Liver (tissue), 9 donors: ENCODE results near the gene MYL4. TPM values are rescaled to one million over a fixed set of nuclear protein-coding genes. Genes with fewer than 3 reads are reported as not detected.

ENCODE experiments used
- DNase-seq: peaks from one replicate; pipeline ENCODE4 v3.0.0-alpha.2; 2017; ENCODE audit warnings: low spot score
- H3K27ac ChIP-seq, 2 donors: one replicate each; pipeline ENCODE4 v1.7.0; 2013; ENCODE audit warnings: inconsistent platforms in 2 of 2, low read length in 2 of 2, control low read depth in 1 of 2, low read depth in 1 of 2, mild to moderate bottlenecking in 1 of 2
- H3K27me3 ChIP-seq, 4 donors: one replicate each; pipeline versions ENCODE4 v1.6.1 to v1.7.0; 2013; ENCODE audit warnings: low read length in 3 of 4, inconsistent platforms in 1 of 4, mild to moderate bottlenecking in 1 of 4, moderate library complexity in 1 of 4; ENCODE audit not compliant: control insufficient read depth in 4 of 4, insufficient read depth in 4 of 4
- H3K36me3 ChIP-seq, 4 donors: one replicate each; pipeline versions ENCODE4 v1.6.1 to v1.7.0; 2013; ENCODE audit warnings: low read length in 3 of 4, mild to moderate bottlenecking in 3 of 4, low read depth in 1 of 4, moderate library complexity in 1 of 4; ENCODE audit not compliant: control insufficient read depth in 4 of 4, insufficient read depth in 3 of 4
- H3K4me1 ChIP-seq, 4 donors: one replicate each; pipeline versions ENCODE4 v1.6.1 to v1.7.0; 2013; ENCODE audit warnings: low read length in 3 of 4, mild to moderate bottlenecking in 3 of 4, moderate library complexity in 1 of 4; ENCODE audit not compliant: control insufficient read depth in 4 of 4, insufficient read depth in 4 of 4
- H3K4me3 ChIP-seq, 3 donors: one replicate each; pipeline versions ENCODE4 v1.6.1 to v1.7.0; 2013; ENCODE audit warnings: low read length in 3 of 3, control low read depth in 1 of 3, low read depth in 1 of 3, mild to moderate bottlenecking in 1 of 3
- H3K9ac ChIP-seq, 2 donors: one replicate each; pipeline ENCODE4 v1.7.0; 2013; ENCODE audit warnings: low read length in 2 of 2, mild to moderate bottlenecking in 2 of 2, moderate library complexity in 2 of 2, control low read depth in 1 of 2, low read depth in 1 of 2
- H3K9me3 ChIP-seq, 4 donors: one replicate each; pipeline versions ENCODE4 v1.6.1 to v1.7.0; 2013; ENCODE audit warnings: low read length in 3 of 4; ENCODE audit not compliant: control insufficient read depth in 4 of 4
- EGR1 ChIP-seq, 2 donors: IDR thresholded peaks; 2 replicates each; pipeline ENCODE4 v1.6.1; 2016 to 2018; ENCODE audit warnings: antibody characterized with exemption in 2 of 2, low read depth in 2 of 2
- FOXA1 ChIP-seq: IDR thresholded peaks from 2 replicates; pipeline ENCODE4 v1.6.1; 2016; ENCODE audit warnings: antibody characterized with exemption
- GABPA ChIP-seq, 2 donors: IDR thresholded peaks in 1 of 2; conservative IDR thresholded peaks in 1 of 2; 2 replicates each; pipeline ENCODE4 v1.6.1; 2016; ENCODE audit warnings: antibody characterized with exemption in 2 of 2, mild to moderate bottlenecking in 1 of 2, moderate library complexity in 1 of 2
- HNF4A ChIP-seq, 2 donors: conservative IDR thresholded peaks; 2 replicates each; pipeline ENCODE4 v1.6.1; 2016; ENCODE audit warnings: antibody characterized with exemption in 2 of 2, mild to moderate bottlenecking in 2 of 2
- HNF4G ChIP-seq: IDR thresholded peaks from 2 replicates; pipeline ENCODE4 v1.6.1; 2016; ENCODE audit warnings: antibody characterized with exemption
- NR2F2 ChIP-seq: IDR thresholded peaks from 2 replicates; pipeline ENCODE4 v1.6.1; 2016; ENCODE audit warnings: antibody characterized with exemption
- RAD21 ChIP-seq, 2 donors: IDR thresholded peaks; 2 replicates each; pipeline ENCODE4 v1.6.1; 2016; ENCODE audit warnings: antibody characterized with exemption in 2 of 2, mild to moderate bottlenecking in 2 of 2
- RXRA ChIP-seq, 2 donors: IDR thresholded peaks; 2 replicates each; pipeline ENCODE4 v1.6.1; 2017 to 2018; ENCODE audit warnings: antibody characterized with exemption in 2 of 2, mild to moderate bottlenecking in 1 of 2
- SP1 ChIP-seq: IDR thresholded peaks from 2 replicates; pipeline ENCODE4 v1.6.1; 2018; ENCODE audit warnings: antibody characterized with exemption, mild to moderate bottlenecking
- TAF1 ChIP-seq: conservative IDR thresholded peaks from 2 replicates; pipeline ENCODE4 v1.6.1; 2016; ENCODE audit warnings: antibody characterized with exemption, mild to moderate bottlenecking
- YY1 ChIP-seq: IDR thresholded peaks from 2 replicates; pipeline ENCODE4 v1.6.1; 2016; ENCODE audit warnings: antibody characterized with exemption, mild to moderate bottlenecking
- WGBS: extraction: QIAGEN DNeasy Blood & Tissue Kit; methylation state at CpG from one replicate; pipeline ENCODE4 v1.1.7; 2013; 5-methylcytosine and 5-hydroxymethylcytosine counted together
- polyA plus RNA-seq, 2 donors: library from polyadenylated mRNA; stranded (reverse) in 1 of 2; unstranded in 1 of 2; fragments of 200-250 nt in 1 of 2; fragments of >200 nt in 1 of 2; fragmentation: Nextera tagmentation in 1 of 2; extraction: Ambion mirVana in 1 of 2; gene quantifications; one replicate each; pipeline versions ENCODE4 v1.2.1 to v1.2.3, GENCODE V29; 2013 to 2015
- total RNA-seq, 2 donors: library from RNA; depleted of rRNA; stranded (reverse); fragments of >200 nt; gene quantifications; one replicate each; pipeline ENCODE4 v1.2.3, GENCODE V29; 2014
- TF ChIP-seq, protein P1 (sequence below): IDR thresholded peaks from 2 replicates; pipeline ENCODE4 v1.6.1; 2016; ENCODE audit warnings: antibody characterized with exemption
- TF ChIP-seq, protein P2 (sequence below): IDR thresholded peaks from 2 replicates; pipeline ENCODE4 v1.6.1; 2016; ENCODE audit warnings: antibody characterized with exemption
- TF ChIP-seq, protein P3 (sequence below): IDR thresholded peaks from 2 replicates; pipeline ENCODE4 v1.6.1; 2016; ENCODE audit warnings: antibody characterized with exemption
- TF ChIP-seq, protein P4 (sequence below): IDR thresholded peaks from 2 replicates; pipeline ENCODE4 v1.6.1; 2016; ENCODE audit warnings: antibody characterized with exemption, mild to moderate bottlenecking
- TF ChIP-seq, protein P5 (sequence below): fragments of 150-350 bp; IDR thresholded peaks from 2 replicates; pipeline ENCODE4 v1.5.1; 2017; ENCODE audit warnings: improper control_type of control experiment, low read depth, low read length; ENCODE audit not compliant: missing input control
- donor health status: healthy.
- donor health status: healthy.
- donor health status: healthy.
- donor health status: healthy.
- donor health status: healthy.

The MYL4 gene
- total and polyA plus RNA-seq, 4 donors, result 0.19 to 215 (median 0.22) TPM; not detected in 1

DNA sequence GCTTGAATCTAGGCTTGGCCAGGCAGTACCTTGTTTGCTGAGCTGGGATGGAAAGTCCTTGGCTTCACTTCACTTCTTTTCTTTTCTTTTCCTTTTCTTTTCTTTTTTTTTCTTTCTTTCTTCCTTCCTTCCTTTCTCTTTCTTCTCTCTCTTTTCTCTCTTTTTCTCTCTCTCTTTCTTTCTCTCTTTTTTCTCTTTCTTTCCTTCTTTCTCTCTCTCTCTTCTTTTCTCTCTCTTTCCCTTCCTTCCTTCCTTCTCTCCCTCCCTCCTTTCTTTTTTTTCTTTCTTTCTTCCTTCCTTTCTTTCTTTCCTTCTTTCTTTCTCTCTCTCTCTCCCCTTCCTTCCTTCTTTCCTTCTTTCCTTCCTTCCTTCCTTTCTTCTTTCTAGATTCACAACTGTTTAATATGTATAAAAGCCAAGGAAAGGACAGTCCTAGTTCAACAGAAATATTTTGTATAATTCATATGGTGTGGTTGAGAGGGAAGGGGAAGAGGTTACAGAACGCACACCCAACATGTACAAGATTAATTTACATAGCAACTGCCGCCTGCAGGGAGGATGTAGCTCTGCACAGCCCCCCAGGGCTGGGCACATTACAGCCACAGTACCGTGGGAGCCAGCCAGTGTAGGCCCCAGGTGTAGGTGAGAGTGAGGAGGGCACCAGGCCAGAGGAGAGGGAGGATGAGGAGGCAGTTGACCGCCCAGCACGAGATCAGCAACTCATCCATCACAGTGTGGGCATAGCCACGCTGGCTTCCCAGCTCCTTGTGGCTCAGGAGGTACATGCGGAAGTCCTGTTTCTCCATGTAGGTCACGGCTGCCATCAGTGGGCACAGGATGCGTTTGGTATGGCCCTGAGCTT, 34.8 kb downstream of the MYL4 start:
- H3K27me3 ChIP-seq, result no peaks in the 10 kb centered on the region
- DNase-seq, result no peak
- no peaks in the 10 kb centered on the region for H3K9me3 ChIP-seq
- no peak overlapping the region for H3K4me3 ChIP-seq
- no peaks in the 10 kb centered on the region for H3K4me1 ChIP-seq
- no peak for TF ChIP-seq GABPA (IDR thresholded peaks at IDR 0.05 in 1 of 2, conservative IDR thresholded peaks at IDR 0.05 in 1 of 2)
- TF ChIP-seq, protein P1, sequence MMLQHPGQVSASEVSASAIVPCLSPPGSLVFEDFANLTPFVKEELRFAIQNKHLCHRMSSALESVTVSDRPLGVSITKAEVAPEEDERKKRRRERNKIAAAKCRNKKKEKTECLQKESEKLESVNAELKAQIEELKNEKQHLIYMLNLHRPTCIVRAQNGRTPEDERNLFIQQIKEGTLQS, result no peak
- no peak for TF ChIP-seq SP1
- no peak overlapping the region for H3K9ac ChIP-seq
- H3K36me3 ChIP-seq, result no peaks in the 10 kb centered on the region
- WGBS, result 89% methylated on average over 9 of the region's 9 CpGs
- no peak overlapping the region for H3K27ac ChIP-seq

DNA sequence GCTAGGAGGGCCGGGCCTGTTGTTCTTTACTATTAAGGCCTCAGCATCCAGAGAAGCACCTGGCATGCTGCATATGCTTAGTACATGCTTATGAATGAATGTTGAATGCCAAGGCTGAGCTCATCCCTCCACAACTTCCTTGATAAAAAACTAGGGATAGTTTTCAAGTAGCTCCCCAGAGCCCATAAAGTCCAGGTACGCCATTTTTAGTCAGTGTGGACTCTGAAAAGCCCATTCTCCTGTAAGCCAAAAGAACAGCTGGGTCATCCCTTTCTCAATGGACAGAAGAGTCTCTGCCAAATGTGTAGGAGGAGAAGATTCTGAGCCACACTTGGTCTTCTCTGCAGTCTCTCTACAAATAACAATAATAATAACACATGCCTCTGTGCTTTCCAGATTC, 35.5 kb downstream of the MYL4 start:
- Histone ChIP-seq H3K4me1 (no peaks in the 10 kb centered on the region), H3K9me3 (no peaks in the 10 kb centered on the region), H3K27me3 (no peaks in the 10 kb centered on the region), H3K36me3 (no peaks in the 10 kb centered on the region), H3K4me3 (no peak overlapping the region), H3K9ac (no peak overlapping the region), H3K27ac (no peak overlapping the region)
- TF ChIP-seq YY1 (no peak), GABPA (IDR thresholded peaks at IDR 0.05 in 1 of 2, conservative IDR thresholded peaks at IDR 0.05 in 1 of 2) (no peak), EGR1 (IDR thresholded peaks at IDR 0.05; ENCODE audit: low read depth in 2 of 2) (no peak), NR2F2 (no peak)
- TF ChIP-seq, protein P1, result no peak
- TF ChIP-seq, protein P2, sequence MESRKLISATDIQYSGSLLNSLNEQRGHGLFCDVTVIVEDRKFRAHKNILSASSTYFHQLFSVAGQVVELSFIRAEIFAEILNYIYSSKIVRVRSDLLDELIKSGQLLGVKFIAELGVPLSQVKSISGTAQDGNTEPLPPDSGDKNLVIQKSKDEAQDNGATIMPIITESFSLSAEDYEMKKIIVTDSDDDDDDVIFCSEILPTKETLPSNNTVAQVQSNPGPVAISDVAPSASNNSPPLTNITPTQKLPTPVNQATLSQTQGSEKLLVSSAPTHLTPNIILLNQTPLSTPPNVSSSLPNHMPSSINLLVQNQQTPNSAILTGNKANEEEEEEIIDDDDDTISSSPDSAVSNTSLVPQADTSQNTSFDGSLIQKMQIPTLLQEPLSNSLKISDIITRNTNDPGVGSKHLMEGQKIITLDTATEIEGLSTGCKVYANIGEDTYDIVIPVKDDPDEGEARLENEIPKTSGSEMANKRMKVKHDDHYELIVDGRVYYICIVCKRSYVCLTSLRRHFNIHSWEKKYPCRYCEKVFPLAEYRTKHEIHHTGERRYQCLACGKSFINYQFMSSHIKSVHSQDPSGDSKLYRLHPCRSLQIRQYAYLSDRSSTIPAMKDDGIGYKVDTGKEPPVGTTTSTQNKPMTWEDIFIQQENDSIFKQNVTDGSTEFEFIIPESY, result no peak
- no peak for DNase-seq
- WGBS, result 93% methylated on average over 2 of the region's 2 CpGs

DNA sequence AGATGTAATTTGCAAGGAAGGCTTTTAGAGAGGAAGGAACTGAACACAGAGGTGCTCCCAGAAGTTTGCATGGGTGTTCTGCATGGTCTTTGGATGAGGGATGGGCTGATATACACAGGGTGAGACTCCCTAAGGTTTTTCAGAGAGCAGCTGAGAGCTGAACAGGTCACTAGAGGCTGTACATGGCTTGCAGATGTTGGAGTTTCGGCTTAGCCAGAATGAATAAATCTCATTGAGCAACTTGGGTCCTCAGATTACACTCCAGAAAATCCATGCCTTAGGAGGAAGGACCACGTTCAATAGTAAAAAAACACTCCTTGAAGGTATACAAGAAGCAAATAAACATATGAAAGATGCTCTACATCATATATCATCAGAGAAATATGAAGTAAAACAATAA, 37.0 kb downstream of the MYL4 start:
- H3K9ac ChIP-seq, result no peak overlapping the region
- H3K9me3 ChIP-seq, result no peaks in the 10 kb centered on the region
- no peak for DNase-seq
- no peaks in the 10 kb centered on the region for H3K27me3 ChIP-seq
- WGBS, result 92% methylated on average over 2 of the region's 2 CpGs
- H3K4me1 ChIP-seq, result no peaks in the 10 kb centered on the region
- H3K36me3 ChIP-seq, result no peaks in the 10 kb centered on the region
- H3K27ac ChIP-seq, result no peak overlapping the region
- no peak overlapping the region for H3K4me3 ChIP-seq
- TF ChIP-seq, protein P2, result no peak
- TF ChIP-seq, protein P3, sequence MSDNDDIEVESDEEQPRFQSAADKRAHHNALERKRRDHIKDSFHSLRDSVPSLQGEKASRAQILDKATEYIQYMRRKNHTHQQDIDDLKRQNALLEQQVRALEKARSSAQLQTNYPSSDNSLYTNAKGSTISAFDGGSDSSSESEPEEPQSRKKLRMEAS, result no peak
- TF ChIP-seq NR2F2 (no peak), HNF4A (conservative IDR thresholded peaks at IDR 0.05) (no peak), FOXA1 (no peak), YY1 (no peak), TAF1 (no peak), RAD21 (IDR thresholded peaks at IDR 0.05) (no peak), RXRA (IDR thresholded peaks at IDR 0.05) (no peak), HNF4G (no peak), GABPA (IDR thresholded peaks at IDR 0.05 in 1 of 2, conservative IDR thresholded peaks at IDR 0.05 in 1 of 2) (no peak)
- TF ChIP-seq, protein P4, sequence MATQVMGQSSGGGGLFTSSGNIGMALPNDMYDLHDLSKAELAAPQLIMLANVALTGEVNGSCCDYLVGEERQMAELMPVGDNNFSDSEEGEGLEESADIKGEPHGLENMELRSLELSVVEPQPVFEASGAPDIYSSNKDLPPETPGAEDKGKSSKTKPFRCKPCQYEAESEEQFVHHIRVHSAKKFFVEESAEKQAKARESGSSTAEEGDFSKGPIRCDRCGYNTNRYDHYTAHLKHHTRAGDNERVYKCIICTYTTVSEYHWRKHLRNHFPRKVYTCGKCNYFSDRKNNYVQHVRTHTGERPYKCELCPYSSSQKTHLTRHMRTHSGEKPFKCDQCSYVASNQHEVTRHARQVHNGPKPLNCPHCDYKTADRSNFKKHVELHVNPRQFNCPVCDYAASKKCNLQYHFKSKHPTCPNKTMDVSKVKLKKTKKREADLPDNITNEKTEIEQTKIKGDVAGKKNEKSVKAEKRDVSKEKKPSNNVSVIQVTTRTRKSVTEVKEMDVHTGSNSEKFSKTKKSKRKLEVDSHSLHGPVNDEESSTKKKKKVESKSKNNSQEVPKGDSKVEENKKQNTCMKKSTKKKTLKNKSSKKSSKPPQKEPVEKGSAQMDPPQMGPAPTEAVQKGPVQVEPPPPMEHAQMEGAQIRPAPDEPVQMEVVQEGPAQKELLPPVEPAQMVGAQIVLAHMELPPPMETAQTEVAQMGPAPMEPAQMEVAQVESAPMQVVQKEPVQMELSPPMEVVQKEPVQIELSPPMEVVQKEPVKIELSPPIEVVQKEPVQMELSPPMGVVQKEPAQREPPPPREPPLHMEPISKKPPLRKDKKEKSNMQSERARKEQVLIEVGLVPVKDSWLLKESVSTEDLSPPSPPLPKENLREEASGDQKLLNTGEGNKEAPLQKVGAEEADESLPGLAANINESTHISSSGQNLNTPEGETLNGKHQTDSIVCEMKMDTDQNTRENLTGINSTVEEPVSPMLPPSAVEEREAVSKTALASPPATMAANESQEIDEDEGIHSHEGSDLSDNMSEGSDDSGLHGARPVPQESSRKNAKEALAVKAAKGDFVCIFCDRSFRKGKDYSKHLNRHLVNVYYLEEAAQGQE, result no peak
- TF ChIP-seq, protein P5, sequence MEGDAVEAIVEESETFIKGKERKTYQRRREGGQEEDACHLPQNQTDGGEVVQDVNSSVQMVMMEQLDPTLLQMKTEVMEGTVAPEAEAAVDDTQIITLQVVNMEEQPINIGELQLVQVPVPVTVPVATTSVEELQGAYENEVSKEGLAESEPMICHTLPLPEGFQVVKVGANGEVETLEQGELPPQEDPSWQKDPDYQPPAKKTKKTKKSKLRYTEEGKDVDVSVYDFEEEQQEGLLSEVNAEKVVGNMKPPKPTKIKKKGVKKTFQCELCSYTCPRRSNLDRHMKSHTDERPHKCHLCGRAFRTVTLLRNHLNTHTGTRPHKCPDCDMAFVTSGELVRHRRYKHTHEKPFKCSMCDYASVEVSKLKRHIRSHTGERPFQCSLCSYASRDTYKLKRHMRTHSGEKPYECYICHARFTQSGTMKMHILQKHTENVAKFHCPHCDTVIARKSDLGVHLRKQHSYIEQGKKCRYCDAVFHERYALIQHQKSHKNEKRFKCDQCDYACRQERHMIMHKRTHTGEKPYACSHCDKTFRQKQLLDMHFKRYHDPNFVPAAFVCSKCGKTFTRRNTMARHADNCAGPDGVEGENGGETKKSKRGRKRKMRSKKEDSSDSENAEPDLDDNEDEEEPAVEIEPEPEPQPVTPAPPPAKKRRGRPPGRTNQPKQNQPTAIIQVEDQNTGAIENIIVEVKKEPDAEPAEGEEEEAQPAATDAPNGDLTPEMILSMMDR, result no peak
